ENCODE results near the gene NPLOC4. TPM values are rescaled to one million over a fixed set of nuclear protein-coding genes. Genes with fewer than 3 reads are reported as not detected.
A peak's percentile ranks its signal among the peaks of the same experiment; 100 is the strongest.

NPLOC4 gene
- total and polyA plus RNA-seq, 2 of the 13 experiments (the other 11 are each of a cell fraction or from before 2014, with no cell fraction given), result 57.0 to 97.0 TPM

DNA sequence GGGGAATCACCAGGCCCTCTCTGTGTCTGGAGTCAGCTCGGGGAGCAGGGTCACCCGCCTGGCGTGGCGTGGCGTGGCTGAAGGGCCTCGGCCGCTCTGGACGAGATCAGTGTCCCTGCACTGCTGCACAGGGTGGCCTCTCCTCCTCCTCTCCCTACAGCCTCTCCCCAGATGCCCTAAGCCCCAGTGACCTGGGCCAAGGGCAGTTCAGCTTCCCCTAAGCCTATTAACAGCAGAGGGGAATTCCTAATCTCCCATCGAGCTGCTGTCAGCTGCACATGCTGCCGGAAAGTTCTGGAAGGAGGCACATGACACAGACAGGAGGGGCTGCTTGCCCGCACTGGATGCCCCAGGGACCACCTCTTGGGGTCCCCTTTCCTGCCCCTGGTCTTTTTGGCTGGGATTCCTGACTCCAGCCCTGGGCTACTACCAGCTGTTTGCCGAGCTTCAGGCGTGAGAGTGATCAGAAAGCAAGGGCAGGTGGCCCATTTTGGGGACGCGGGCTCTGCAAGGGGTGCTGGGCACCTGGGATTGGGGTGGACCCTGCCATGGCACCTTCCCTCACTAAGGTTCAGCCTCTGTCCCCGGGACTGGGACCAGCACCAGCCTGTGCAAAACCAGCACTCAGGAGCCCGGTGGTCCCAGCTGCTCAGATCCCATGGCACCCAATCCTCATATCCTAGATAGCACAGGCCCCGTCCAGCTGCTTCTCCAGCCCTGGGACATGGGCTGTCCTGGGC lies 18.6 kb upstream of the NPLOC4 start (continued):
- TF ChIP-seq, protein P1, sequence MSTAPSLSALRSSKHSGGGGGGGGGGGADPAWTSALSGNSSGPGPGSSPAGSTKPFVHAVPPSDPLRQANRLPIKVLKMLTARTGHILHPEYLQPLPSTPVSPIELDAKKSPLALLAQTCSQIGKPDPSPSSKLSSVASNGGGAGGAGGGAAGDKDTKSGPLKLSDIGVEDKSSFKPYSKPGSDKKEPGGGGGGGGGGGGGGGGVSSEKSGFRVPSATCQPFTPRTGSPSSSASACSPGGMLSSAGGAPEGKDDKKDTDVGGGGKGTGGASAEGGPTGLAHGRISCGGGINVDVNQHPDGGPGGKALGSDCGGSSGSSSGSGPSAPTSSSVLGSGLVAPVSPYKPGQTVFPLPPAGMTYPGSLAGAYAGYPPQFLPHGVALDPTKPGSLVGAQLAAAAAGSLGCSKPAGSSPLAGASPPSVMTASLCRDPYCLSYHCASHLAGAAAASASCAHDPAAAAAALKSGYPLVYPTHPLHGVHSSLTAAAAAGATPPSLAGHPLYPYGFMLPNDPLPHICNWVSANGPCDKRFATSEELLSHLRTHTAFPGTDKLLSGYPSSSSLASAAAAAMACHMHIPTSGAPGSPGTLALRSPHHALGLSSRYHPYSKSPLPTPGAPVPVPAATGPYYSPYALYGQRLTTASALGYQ (CRISPR knock-in tag; IDR thresholded peaks at IDR 0.05), result no peak
- TF ChIP-seq ZNF276 (CRISPR knock-in tag; IDR thresholded peaks at IDR 0.05; ENCODE audit: low read depth) (no peak), ARNT (IDR thresholded peaks at IDR 0.05) (no peak), PPARG (CRISPR knock-in tag; conservative IDR thresholded peaks at IDR 0.05) (peak; percentile 99), BHLHE40 (IDR thresholded peaks at IDR 0.05; ENCODE audit: low read length) (no peak), ZNF629 (CRISPR knock-in tag; conservative IDR thresholded peaks at IDR 0.05) (no peak), EEA1 (CRISPR knock-in tag; IDR thresholded peaks at IDR 0.05; ENCODE audit: borderline replicate concordance) (no peak), EZH2 (conservative IDR thresholded peaks at IDR 0.05; ENCODE audit: low read depth, low read length) (no peak), LCORL (IDR thresholded peaks at IDR 0.05) (no peak), LCORL (CRISPR knock-in tag; IDR thresholded peaks at IDR 0.05) (peak; percentile 88), ZNF562 (CRISPR knock-in tag; IDR thresholded peaks at IDR 0.05; ENCODE audit: borderline replicate concordance) (no peak), PLRG1 (conservative IDR thresholded peaks at IDR 0.05) (no peak), ZFP62 (CRISPR knock-in tag; IDR thresholded peaks at IDR 0.05) (no peak), ATF7-NPFF (CRISPR knock-in tag; IDR thresholded peaks at IDR 0.05; ENCODE audit: low read depth) (no peak), KAT8 (CRISPR knock-in tag; IDR thresholded peaks at IDR 0.05) (no peak), ZNF713 (CRISPR knock-in tag; IDR thresholded peaks at IDR 0.05) (no peak)
- TF ChIP-seq, protein P2, sequence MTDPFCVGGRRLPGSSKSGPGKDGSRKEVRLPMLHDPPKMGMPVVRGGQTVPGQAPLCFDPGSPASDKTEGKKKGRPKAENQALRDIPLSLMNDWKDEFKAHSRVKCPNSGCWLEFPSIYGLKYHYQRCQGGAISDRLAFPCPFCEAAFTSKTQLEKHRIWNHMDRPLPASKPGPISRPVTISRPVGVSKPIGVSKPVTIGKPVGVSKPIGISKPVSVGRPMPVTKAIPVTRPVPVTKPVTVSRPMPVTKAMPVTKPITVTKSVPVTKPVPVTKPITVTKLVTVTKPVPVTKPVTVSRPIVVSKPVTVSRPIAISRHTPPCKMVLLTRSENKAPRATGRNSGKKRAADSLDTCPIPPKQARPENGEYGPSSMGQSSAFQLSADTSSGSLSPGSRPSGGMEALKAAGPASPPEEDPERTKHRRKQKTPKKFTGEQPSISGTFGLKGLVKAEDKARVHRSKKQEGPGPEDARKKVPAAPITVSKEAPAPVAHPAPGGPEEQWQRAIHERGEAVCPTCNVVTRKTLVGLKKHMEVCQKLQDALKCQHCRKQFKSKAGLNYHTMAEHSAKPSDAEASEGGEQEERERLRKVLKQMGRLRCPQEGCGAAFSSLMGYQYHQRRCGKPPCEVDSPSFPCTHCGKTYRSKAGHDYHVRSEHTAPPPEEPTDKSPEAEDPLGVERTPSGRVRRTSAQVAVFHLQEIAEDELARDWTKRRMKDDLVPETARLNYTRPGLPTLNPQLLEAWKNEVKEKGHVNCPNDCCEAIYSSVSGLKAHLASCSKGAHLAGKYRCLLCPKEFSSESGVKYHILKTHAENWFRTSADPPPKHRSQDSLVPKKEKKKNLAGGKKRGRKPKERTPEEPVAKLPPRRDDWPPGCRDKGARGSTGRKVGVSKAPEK (CRISPR knock-in tag; IDR thresholded peaks at IDR 0.05; ENCODE audit: borderline replicate concordance), result no peak
- TF ChIP-seq, protein P3, sequence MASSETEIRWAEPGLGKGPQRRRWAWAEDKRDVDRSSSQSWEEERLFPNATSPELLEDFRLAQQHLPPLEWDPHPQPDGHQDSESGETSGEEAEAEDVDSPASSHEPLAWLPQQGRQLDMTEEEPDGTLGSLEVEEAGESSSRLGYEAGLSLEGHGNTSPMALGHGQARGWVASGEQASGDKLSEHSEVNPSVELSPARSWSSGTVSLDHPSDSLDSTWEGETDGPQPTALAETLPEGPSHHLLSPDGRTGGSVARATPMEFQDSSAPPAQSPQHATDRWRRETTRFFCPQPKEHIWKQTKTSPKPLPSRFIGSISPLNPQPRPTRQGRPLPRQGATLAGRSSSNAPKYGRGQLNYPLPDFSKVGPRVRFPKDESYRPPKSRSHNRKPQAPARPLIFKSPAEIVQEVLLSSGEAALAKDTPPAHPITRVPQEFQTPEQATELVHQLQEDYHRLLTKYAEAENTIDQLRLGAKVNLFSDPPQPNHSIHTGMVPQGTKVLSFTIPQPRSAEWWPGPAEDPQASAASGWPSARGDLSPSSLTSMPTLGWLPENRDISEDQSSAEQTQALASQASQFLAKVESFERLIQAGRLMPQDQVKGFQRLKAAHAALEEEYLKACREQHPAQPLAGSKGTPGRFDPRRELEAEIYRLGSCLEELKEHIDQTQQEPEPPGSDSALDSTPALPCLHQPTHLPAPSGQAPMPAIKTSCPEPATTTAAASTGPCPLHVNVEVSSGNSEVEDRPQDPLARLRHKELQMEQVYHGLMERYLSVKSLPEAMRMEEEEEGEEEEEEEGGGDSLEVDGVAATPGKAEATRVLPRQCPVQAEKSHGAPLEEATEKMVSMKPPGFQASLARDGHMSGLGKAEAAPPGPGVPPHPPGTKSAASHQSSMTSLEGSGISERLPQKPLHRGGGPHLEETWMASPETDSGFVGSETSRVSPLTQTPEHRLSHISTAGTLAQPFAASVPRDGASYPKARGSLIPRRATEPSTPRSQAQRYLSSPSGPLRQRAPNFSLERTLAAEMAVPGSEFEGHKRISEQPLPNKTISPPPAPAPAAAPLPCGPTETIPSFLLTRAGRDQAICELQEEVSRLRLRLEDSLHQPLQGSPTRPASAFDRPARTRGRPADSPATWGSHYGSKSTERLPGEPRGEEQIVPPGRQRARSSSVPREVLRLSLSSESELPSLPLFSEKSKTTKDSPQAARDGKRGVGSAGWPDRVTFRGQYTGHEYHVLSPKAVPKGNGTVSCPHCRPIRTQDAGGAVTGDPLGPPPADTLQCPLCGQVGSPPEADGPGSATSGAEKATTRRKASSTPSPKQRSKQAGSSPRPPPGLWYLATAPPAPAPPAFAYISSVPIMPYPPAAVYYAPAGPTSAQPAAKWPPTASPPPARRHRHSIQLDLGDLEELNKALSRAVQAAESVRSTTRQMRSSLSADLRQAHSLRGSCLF (CRISPR knock-in tag; IDR thresholded peaks at IDR 0.05; ENCODE audit: borderline replicate concordance), result no peak

All from HepG2 (cell line).